HepG2 (cell line): ENCODE results near the gene CRYAB. TPM values are rescaled to one million over a fixed set of nuclear protein-coding genes. Genes with fewer than 3 reads are reported as not detected.
A peak's percentile ranks its signal among the peaks of the same experiment; 100 is the strongest.

Source experiments
- CEBPZ ChIP-seq: IDR thresholded peaks from 2 replicates; pipeline ENCODE4 v1.6.1; 2012; ENCODE audit warnings: low read length, improper control_type of control experiment
- EHMT2 ChIP-seq: fragments of 200-600 bp; sonication (generic); IDR thresholded peaks from 2 replicates; pipeline ENCODE4 v1.7.0; 2017; ENCODE audit warnings: antibody characterized with exemption, low read depth, low read length, borderline replicate concordance
- GABPA ChIP-seq, 2 experiments: IDR thresholded peaks; 2 replicates each; pipeline ENCODE4 v1.6.1; 2011 to 2016; ENCODE audit warnings: low read depth in 2 of 2, low read length in 1 of 2, missing biosample characterization in 1 of 2, missing genetic modification characterization in 1 of 2
- GATAD2A ChIP-seq: IDR thresholded peaks from 2 replicates; pipeline ENCODE4 v1.6.1; 2016
- ISL2 ChIP-seq: sonication (generic); formaldehyde crosslinking; IDR thresholded peaks from 2 replicates; pipeline ENCODE4 v1.5.0; 2020; ENCODE audit warnings: missing genetic modification reagents
- JUNB ChIP-seq: sonication (generic); formaldehyde crosslinking; IDR thresholded peaks from 2 replicates; pipeline ENCODE4 v1.8.0; 2022; ENCODE audit warnings: missing genetic modification reagents, mild to moderate bottlenecking, borderline replicate concordance
- MIER3 ChIP-seq: IDR thresholded peaks from 2 replicates; pipeline ENCODE4 v1.6.1; 2016; ENCODE audit warnings: missing compliant biosample characterization, borderline replicate concordance
- NR1H2 ChIP-seq: sonication (generic); formaldehyde crosslinking; IDR thresholded peaks from 2 replicates; pipeline ENCODE4 v1.8.1; 2022; ENCODE audit warnings: low read depth, missing genetic modification reagents, borderline replicate concordance
- PHF21A ChIP-seq: sonication (generic); formaldehyde crosslinking; IDR thresholded peaks from 2 replicates; pipeline ENCODE4 v1.5.0; 2020; ENCODE audit warnings: mild to moderate bottlenecking, missing genetic modification reagents
- POLR2AphosphoS2 ChIP-seq: IDR thresholded peaks from 2 replicates; pipeline ENCODE4 v1.6.1; 2011; ENCODE audit warnings: low read depth, low read length, improper control_type of control experiment
- POLR2G ChIP-seq: fragments of 200-400 bp; formaldehyde crosslinking; IDR thresholded peaks from 2 replicates; pipeline ENCODE4 v1.6.1; 2018; ENCODE audit warnings: mild to moderate bottlenecking, low read depth, low read length, moderate library complexity
- SAP130 ChIP-seq: IDR thresholded peaks from 2 replicates; pipeline ENCODE4 v1.6.1; 2016; ENCODE audit warnings: low read depth
- SKIL ChIP-seq: sonication (generic); formaldehyde crosslinking; IDR thresholded peaks from 2 replicates; pipeline ENCODE4 v1.8.0; 2022; ENCODE audit warnings: missing genetic modification reagents, mild to moderate bottlenecking, moderate library complexity, borderline replicate concordance
- TFE3 ChIP-seq: IDR thresholded peaks from 2 replicates; pipeline ENCODE4 v1.6.1; 2016
- ZFP37 ChIP-seq: sonication (generic); formaldehyde crosslinking; IDR thresholded peaks from 2 replicates; pipeline ENCODE4 v1.4.0; 2020; ENCODE audit warnings: missing genetic modification reagents, borderline replicate concordance
- ZFX ChIP-seq: sonication (generic); formaldehyde crosslinking; IDR thresholded peaks from 2 replicates; pipeline ENCODE4 v1.4.0; 2020; ENCODE audit warnings: mild to moderate bottlenecking, low read depth, missing genetic modification reagents, moderate library complexity
- ZNF121 ChIP-seq: sonication (generic); formaldehyde crosslinking; IDR thresholded peaks from 2 replicates; pipeline ENCODE4 v1.5.0; 2020; ENCODE audit warnings: mild to moderate bottlenecking, missing genetic modification reagents
- ZNF18 ChIP-seq: sonication (generic); formaldehyde crosslinking; IDR thresholded peaks from 2 replicates; pipeline ENCODE4 v1.8.0; 2022; ENCODE audit warnings: mild to moderate bottlenecking, missing genetic modification reagents; ENCODE audit not compliant: insufficient replicate concordance
- ZNF558 ChIP-seq: sonication (generic); formaldehyde crosslinking; IDR thresholded peaks from 2 replicates; pipeline ENCODE4 v1.9.0; 2022; ENCODE audit warnings: mild to moderate bottlenecking, missing genetic modification reagents, borderline replicate concordance
- ZNF564 ChIP-seq: sonication (generic); formaldehyde crosslinking; IDR thresholded peaks from 2 replicates; pipeline ENCODE4 v1.8.1; 2023; ENCODE audit warnings: mild to moderate bottlenecking, missing genetic modification reagents
- ZNF775 ChIP-seq: sonication (generic); formaldehyde crosslinking; IDR thresholded peaks from 2 replicates; pipeline ENCODE4 v1.4.0; 2020; ENCODE audit warnings: missing genetic modification reagents, mild to moderate bottlenecking, moderate library complexity, borderline replicate concordance
- ZNF879 ChIP-seq: sonication (generic); formaldehyde crosslinking; IDR thresholded peaks from 2 replicates; pipeline ENCODE4 v1.8.1; 2023; ENCODE audit warnings: missing genetic modification reagents
- polyA plus RNA-seq, 8 experiments: library from polyadenylated mRNA; depleted of rRNA in 3 of 8; stranded (reverse) in 7 of 8; unstranded in 1 of 8; fragments of >200 nt; fragmentation: Illumina TruSeq in 4 of 8; extraction: Trizol in 4 of 8; gene quantifications; 2 replicates each; pipeline versions ENCODE4 v1.2.1 to v1.2.3, GENCODE V29; 2011 to 2016; ENCODE audit warnings: low read depth in 4 of 8, missing spikeins in 1 of 8, mixed read lengths in 1 of 8; ENCODE audit not compliant: insufficient read depth in 1 of 8
- total RNA-seq, 5 experiments: library from RNA; depleted of rRNA; stranded (reverse); fragments of >200 nt; fragmentation: Illumina TruSeq; extraction: Trizol; gene quantifications; 2 replicates each; pipeline ENCODE4 v1.2.3, GENCODE V29; 2016; ENCODE audit warnings: low read depth in 1 of 5

CRYAB gene
- total and polyA plus RNA-seq, 2 of the 13 experiments (the other 11 are each of a cell fraction or from before 2014, with no cell fraction given), result 0.55 to 1.1 TPM

- TF ChIP-seq CEBPZ (no peak), POLR2G (peak; percentile 74), GATAD2A (CRISPR knock-in tag) (peak; percentile 34; the same call in 1 of the 2 replicates), GABPA (IDR thresholded peaks at IDR 0.05; ENCODE audit: low read depth, low read length) (no peak), GABPA (CRISPR knock-in tag; IDR thresholded peaks at IDR 0.05; ENCODE audit: low read depth) (peak; percentile 41; the same call in 1 of the 2 replicates), NR1H2 (CRISPR knock-in tag) (no peak), MIER3 (CRISPR knock-in tag) (peak; percentile 52; the same call in 1 of the 2 replicates), ZFP37 (CRISPR knock-in tag) (no peak), ZNF558 (CRISPR knock-in tag) (no peak), SKIL (no peak), JUNB (CRISPR knock-in tag) (no peak), ZNF564 (CRISPR knock-in tag) (no peak), ZFX (CRISPR knock-in tag) (0 out of 2 replicates have a peak, but pooled peaks have one; percentile 9), ZNF121 (CRISPR knock-in tag) (peak; percentile 50; the same call in 1 of the 2 replicates), ZNF775 (CRISPR knock-in tag) (no peak), TFE3 (CRISPR knock-in tag) (no peak), ZNF18 (CRISPR knock-in tag) (no peak), ZNF879 (CRISPR knock-in tag) (no peak), ISL2 (0 out of 2 replicates have a peak, but pooled peaks have one; percentile 37), POLR2AphosphoS2 (no peak), EHMT2 (no peak), PHF21A (CRISPR knock-in tag) (0 out of 2 replicates have a peak, but pooled peaks have one; percentile 26), SAP130 (CRISPR knock-in tag) (peak; percentile 60)
Observed at GRCh38 chr11:111938687-111939160, 27.2 kb upstream of the CRYAB start (continued).
